NOMO-1 (cell line): ENCODE data around the gene COL6A2.
"Not testable (repeated sequence)": the region's sequence is repeated elsewhere in the genome, so short reads cannot be mapped to it uniquely, and the experiment has no call there.

Experiments used
- DNase-seq, 2 experiments: peaks; one replicate each; lab custom pipeline; 2025; ENCODE audit not compliant: unreplicated experiment in 2 of 2; lab: John Stamatoyannopoulos, UW

Gene COL6A2

GRCh38 chr21:46078322-46078977 lies 19.5 kb upstream of the COL6A2 start:
- no peak for DNase-seq

DNA sequence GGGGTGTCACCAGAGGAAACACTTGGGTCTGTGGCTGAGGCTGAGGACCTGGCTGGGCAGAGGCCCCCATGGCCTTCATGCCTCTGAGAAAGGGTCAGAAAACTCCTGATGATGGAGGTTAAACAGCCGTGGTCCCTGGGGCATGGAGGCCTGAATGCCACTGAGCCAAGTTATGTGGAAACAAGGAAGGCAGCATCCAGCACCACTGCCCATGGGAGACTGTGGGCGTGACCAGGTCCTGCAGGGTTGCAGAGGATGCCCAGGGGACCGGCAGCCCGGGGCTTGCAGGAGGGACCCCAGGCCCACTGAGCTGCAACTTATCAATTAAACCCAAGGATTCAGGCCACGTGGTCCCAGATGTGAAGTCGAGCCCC lies 18.9 kb upstream of the COL6A2 start:
- no peak for DNase-seq

- DNase-seq: no peak
Observed at GRCh38 chr21:46079352-46080170, 18.4 kb upstream of the COL6A2 start.

- DNase-seq: no peak
Observed at GRCh38 chr21:46080171-46081021, 17.5 kb upstream of the COL6A2 start.

- no peak for DNase-seq
Observed at GRCh38 chr21:46081022-46081861, 16.7 kb upstream of the COL6A2 start.

- DNase-seq: no peak
Observed at GRCh38 chr21:46081862-46082712, 15.8 kb upstream of the COL6A2 start.

- DNase-seq: no peak
Observed at GRCh38 chr21:46082713-46082962, 15.3 kb upstream of the COL6A2 start.

DNA sequence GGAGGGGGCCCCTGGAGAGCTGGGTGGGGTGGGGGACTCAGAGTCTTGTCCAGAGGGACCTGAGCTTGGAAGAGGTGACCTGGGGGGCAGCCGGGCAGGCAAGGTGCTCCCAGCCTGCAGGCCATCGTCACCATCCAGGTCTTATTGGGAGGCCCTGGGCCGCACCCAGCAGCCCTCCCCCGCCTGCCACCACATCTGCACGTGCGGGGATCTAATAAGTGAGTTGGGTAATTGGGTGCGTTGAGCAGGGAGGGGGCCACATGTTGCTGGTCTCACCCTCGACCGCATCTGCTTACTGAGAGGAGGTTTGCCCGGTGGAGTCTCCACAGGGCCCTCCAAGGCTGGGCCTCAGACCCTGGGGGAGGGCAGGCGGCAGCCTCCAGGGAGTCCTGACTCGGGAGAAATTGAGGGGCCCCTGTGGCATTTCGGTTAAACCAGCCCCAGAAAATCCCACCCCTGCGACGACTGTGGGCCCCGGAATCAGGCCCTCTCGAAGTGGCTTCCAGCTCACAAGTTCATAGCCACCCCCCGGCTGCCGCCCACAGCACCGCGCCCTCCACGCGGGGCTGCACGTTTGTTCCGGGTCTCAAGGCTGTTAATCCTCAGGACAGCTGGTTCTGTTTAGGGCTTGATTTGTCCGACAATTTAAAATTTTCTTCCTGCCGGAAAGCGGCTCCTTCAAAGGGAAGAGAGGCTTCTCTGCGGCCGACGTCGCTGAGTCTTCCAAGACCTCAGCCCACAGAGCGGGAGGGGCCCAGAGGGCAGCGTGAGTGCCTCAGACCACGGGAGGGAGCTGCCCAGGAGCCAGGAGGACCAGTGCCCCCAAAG lies 14.7 kb upstream of the COL6A2 start:
- no peak for DNase-seq

GRCh38 chr21:46083791-46084561 lies 13.9 kb upstream of the COL6A2 start:
- DNase-seq: no peak

DNA sequence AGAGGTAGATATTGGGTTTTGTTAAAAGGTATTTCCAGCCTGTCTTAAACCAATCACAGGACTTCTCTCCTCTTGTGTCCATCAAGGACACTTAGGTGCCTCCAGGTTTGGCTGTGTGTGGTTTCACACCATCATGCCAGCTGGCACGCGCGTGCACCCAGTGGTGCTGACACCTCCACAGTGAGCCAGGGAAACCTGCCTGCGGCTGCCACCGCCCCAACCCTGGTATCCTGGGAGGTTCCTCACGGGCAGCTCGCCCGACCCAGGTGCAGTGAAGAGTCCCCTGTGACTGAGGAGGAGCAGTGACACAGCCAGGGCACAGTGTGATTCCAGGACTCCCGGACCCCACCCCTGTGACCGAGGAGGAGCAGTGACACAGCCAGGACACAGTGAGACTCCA lies 13.2 kb upstream of the COL6A2 start:
- DNase-seq: no peak

DNA sequence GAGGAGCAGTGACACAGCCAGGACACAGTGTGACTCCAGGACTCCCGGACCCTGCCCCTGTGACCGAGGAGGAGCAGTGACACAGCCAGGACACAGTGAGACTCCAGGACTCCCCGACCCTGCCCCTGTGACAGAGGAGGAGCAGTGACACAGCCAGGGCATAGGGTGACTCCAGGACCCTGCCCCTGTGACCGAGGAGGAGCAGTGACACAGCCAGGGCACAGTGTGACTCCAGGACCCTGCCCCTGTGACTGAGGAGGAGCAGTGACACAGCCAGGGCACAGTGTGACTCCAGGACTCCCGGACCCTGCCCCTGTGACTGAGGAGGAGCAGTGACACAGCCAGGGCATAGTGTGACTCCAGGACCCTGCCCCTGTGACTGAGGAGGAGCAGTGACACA lies 12.7 kb upstream of the COL6A2 start:
- DNase-seq: not testable (repeated sequence)

GRCh38 chr21:46087641-46088040 lies 10.3 kb upstream of the COL6A2 start:
- DNase-seq: no peak

DNA sequence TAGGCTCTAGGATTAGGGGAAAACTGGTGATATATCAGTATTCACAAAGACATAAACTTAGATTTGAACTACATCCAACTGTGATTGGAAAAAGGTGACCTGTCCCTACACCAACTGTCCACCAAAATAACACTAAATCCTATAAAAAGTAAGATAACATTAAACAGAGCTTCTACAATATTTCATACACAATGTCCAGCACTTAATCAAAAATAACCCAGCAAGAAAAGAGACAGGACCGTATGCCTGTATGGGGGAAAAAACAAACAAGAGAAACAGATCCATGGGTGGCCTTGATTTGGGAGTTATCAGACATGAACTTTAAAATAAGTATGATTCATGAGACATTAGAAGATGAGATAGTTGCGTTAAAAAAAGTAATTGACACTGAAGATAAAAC lies 9.7 kb upstream of the COL6A2 start:
- DNase-seq: no peak

DNA sequence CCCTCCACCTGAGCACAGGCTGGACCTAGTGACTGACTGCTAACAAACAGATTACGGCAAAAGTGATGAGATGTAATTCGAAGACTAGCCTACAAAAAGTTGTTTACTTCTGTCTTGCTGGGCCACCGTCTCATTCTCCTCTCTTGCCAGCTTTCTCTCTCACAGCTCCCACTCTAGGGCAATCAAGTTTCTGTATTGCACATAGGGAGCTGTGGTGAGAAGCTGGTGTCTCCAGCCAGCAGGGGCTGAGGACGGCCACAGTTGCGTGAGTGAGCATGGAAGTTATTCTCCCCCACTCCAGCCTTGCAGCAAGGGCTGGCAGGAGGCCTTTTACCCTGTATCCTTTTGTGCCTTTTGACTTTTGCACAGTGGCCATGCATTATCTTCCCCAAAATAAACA lies 8.6 kb upstream of the COL6A2 start:
- DNase-seq: no peak

DNA sequence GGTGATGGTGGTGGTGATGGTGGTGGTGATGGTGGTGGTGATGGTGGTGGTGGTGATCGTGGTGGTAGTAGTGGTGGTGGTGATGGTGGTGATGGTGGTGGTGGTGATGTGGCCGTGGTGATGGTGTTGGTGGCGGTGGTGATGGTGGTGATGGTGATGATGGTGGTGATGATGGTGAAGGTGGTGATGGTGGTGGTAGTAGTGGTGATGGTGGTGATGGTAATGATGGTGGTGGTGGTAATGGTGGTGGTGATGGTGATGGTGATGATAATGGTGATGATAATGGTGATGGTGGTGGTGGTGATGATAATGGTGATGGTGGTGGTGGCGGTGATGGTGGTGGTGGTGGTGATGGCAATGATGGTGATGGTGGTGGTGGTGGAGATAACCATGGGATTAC lies 6.8 kb upstream of the COL6A2 start:
- no peak for DNase-seq

GRCh38 chr21:46091631-46092025 lies 6.3 kb upstream of the COL6A2 start:
- DNase-seq: no peak

DNA sequence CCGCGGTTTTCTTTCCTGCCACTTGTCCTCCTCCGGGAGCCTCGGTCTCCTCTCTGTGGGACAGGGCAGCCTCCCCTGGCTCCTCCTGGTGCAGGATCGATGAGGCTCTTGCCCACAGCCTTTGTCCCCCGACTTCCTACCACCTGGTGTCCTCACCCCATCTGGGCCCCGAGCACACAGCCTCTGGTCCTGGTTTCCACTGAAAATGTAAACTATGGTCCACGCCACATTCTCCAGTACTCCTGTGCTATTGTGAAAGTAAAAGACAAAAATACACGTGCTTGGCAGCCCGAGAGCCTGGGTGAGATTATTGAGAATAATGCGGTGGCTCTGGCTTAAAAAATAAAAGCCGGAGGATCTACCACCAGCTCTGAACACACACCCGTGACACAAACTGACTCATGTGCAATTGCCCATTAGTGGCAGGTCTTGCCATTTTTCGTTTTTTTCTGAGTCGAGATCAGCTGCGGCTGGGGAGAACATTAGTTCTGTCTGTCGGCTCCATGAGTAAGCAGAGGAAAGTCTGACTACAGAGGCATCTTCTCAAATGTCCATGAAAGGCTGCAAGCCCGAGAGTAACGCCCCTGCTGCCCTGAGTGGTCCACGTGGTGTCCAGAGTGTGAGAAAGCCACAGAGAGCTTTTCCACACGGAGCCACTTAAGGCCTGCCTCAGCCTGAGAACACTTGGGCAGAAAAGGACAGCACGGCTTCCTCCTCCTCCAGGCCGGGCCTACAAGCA lies 5.7 kb upstream of the COL6A2 start:
- DNase-seq: no peak
